ENCODE measurements around the gene IREB2. TPM values are rescaled to one million over a fixed set of nuclear protein-coding genes. Genes with fewer than 3 reads are reported as not detected.

Gene IREB2
- total RNA-seq, 1 donor from 2014 or later, result 69.2 TPM

- TF ChIP-seq EZH2 (IDR thresholded peaks at IDR 0.05; ENCODE audit: insufficient read depth, low read length) (no peak), CTCF (IDR thresholded peaks at IDR 0.05; ENCODE audit: insufficient read depth, low read depth, low read length) (no peak)
- H4K20me1 ChIP-seq (ENCODE audit: insufficient read depth, low read length), result peaks cover 19% of the 10 kb centered on the region
- H3K36me3 ChIP-seq (ENCODE audit: insufficient read depth, low read length), result peaks cover 17% of the 10 kb centered on the region
- H3K36me3 Mint-ChIP-seq (ENCODE audit: low read depth, unreplicated experiment), result peaks cover 5% of the 10 kb centered on the region
- peak overlapping the region; percentile 93 for H2AFZ ChIP-seq (ENCODE audit: low read depth, low read length)
- FAIRE-seq (no peak), DNase-seq (ENCODE audit: low read depth) (no peak)
- no peaks in the 10 kb centered on the region for H3K9me3 ChIP-seq (ENCODE audit: insufficient read depth, low read depth, low read length)
- H3K4me1 ChIP-seq (ENCODE audit: insufficient read depth, low read length), result peaks cover 11% of the 10 kb centered on the region
- peak overlapping the region; percentile 91 for H3K4me2 ChIP-seq (ENCODE audit: low read length)
- peak overlapping the region; percentile 97 for H3K27ac Mint-ChIP-seq (ENCODE audit: unreplicated experiment)
- H3K79me2 ChIP-seq (ENCODE audit: insufficient read depth, low read length), result peaks cover 42% of the 10 kb centered on the region
- no peaks in the 10 kb centered on the region for H3K9me3 Mint-ChIP-seq (ENCODE audit: unreplicated experiment)
- H3K27me3 ChIP-seq (ENCODE audit: insufficient read depth, low read length), result peaks cover 4% of the 10 kb centered on the region
- peak overlapping the region; percentile 87 for H3K27ac ChIP-seq (ENCODE audit: low read depth, low read length)
- peak overlapping the region; percentile 84 for H3K4me3 ChIP-seq (ENCODE audit: insufficient read depth, low read depth, low read length)
- peak overlapping the region; percentile 99 for H3K9ac ChIP-seq (ENCODE audit: low read length)
- peak overlapping the region; percentile 89 for H3K4me3 Mint-ChIP-seq (ENCODE audit: unreplicated experiment)
- no peaks in the 10 kb centered on the region for H3K27me3 Mint-ChIP-seq (ENCODE audit: low read depth, unreplicated experiment)
- H3K4me1 Mint-ChIP-seq (ENCODE audit: low read depth, unreplicated experiment), result peaks cover 12% of the 10 kb centered on the region
These were observed 782 bp upstream of the IREB2 start for GRCh38 chr15:78437107-78437761.

GRCh38 chr15:78438619-78439285 lies 736 bp downstream of the IREB2 start:
- TF ChIP-seq EZH2 (IDR thresholded peaks at IDR 0.05; ENCODE audit: insufficient read depth, low read length) (no peak), CTCF (IDR thresholded peaks at IDR 0.05; ENCODE audit: insufficient read depth, low read depth, low read length) (peak; percentile 30)
- no peak for FAIRE-seq
- H3K4me1 Mint-ChIP-seq (ENCODE audit: low read depth, unreplicated experiment), result peaks cover 12% of the 10 kb centered on the region
- peak overlapping the region; percentile 89 for H3K4me3 Mint-ChIP-seq (ENCODE audit: unreplicated experiment)
- peak overlapping the region; percentile 84 for H3K4me3 ChIP-seq (ENCODE audit: insufficient read depth, low read depth, low read length)
- H3K27me3 ChIP-seq (ENCODE audit: insufficient read depth, low read length), result no peaks in the 10 kb centered on the region
- peak overlapping the region; percentile 97 for H3K27ac Mint-ChIP-seq (ENCODE audit: unreplicated experiment)
- no peaks in the 10 kb centered on the region for H3K9me3 ChIP-seq (ENCODE audit: insufficient read depth, low read depth, low read length)
- peaks cover 11% of the 10 kb centered on the region for H3K4me1 ChIP-seq (ENCODE audit: insufficient read depth, low read length)
- H3K36me3 Mint-ChIP-seq (ENCODE audit: low read depth, unreplicated experiment), result peaks cover 5% of the 10 kb centered on the region
- peaks cover 27% of the 10 kb centered on the region for H3K36me3 ChIP-seq (ENCODE audit: insufficient read depth, low read length)
- H3K27ac ChIP-seq (ENCODE audit: low read depth, low read length), result peak overlapping the region; percentile 95
- H3K9me3 Mint-ChIP-seq (ENCODE audit: unreplicated experiment), result no peaks in the 10 kb centered on the region
- H4K20me1 ChIP-seq (ENCODE audit: insufficient read depth, low read length), result peaks cover 32% of the 10 kb centered on the region
- H3K4me2 ChIP-seq (ENCODE audit: low read length), result peak overlapping the region; percentile 91
- H3K79me2 ChIP-seq (ENCODE audit: insufficient read depth, low read length), result peaks cover 57% of the 10 kb centered on the region
- peak overlapping the region; percentile 72 for H2AFZ ChIP-seq (ENCODE audit: low read depth, low read length)
- H3K9ac ChIP-seq (ENCODE audit: low read length), result peak overlapping the region; percentile 99
- DNase-seq (ENCODE audit: low read depth), result peak; percentile 11
- H3K27me3 Mint-ChIP-seq (ENCODE audit: low read depth, unreplicated experiment), result no peaks in the 10 kb centered on the region

Measured in astrocyte (in vitro differentiated cells and primary cell).